OCI-LY7 (cell line): ENCODE results near the gene TIMM22. TPM values are rescaled to one million over a fixed set of nuclear protein-coding genes. Genes with fewer than 3 reads are reported as not detected.

Experiments used
- BruUV-seq: library from RNA; stranded (reverse); fragments of 400-500 nt; replicated peaks from 2 replicates; lab custom pipeline; 2021; lab: Mats Ljungman, UMichigan
- CTCF ChIA-PET: fragments of 300-600 bp; sonication (Branson Sonifier 250); formaldehyde crosslinking; loops from one replicate; lab custom pipeline; 2022; ENCODE audit warnings: antibody characterized with exemption; ENCODE audit not compliant: unreplicated experiment; lab: Charles Lee
- POLR2A ChIA-PET: fragments of 300-600 bp; sonication (Branson Sonifier 250); formaldehyde crosslinking; loops from one replicate; lab custom pipeline; 2022; ENCODE audit warnings: antibody characterized with exemption; lab: Charles Lee
- DNase-seq: peaks from one replicate; pipeline ENCODE4 v3.0.0-alpha.2; 2015; ENCODE audit warnings: low spot score
- H2AFZ ChIP-seq: fragments of 200-600 bp; sonication (generic), shearing (Covaris generic); 2 replicates; pipeline ENCODE4 v1.6.1; 2014; ENCODE audit warnings: mild to moderate bottlenecking, antibody characterized with exemption, low read length, moderate library complexity
- H3K27ac ChIP-seq: fragments of 200-600 bp; sonication (generic); 2 replicates; pipeline ENCODE4 v1.5.1; 2014; ENCODE audit warnings: mixed run types, low read depth, mild to moderate bottlenecking, moderate library complexity, low read length, inconsistent platforms; ENCODE audit not compliant: poor library complexity, severe bottlenecking
- H3K36me3 ChIP-seq: fragments of 200-600 bp; sonication (generic); 2 replicates; pipeline ENCODE4 v1.6.1; 2014; ENCODE audit warnings: mild to moderate bottlenecking, antibody characterized with exemption, low read length, moderate library complexity, mixed read lengths; ENCODE audit not compliant: insufficient read depth
- H3K4me1 ChIP-seq: fragments of 200-600 bp; sonication (generic); 2 replicates; pipeline ENCODE4 v1.5.1; 2014; ENCODE audit warnings: mild to moderate bottlenecking, low read length; ENCODE audit not compliant: insufficient read depth, poor library complexity, severe bottlenecking
- H3K4me2 ChIP-seq: fragments of 200-600 bp; sonication (generic); 2 replicates; pipeline ENCODE4 v1.6.1; 2014; ENCODE audit warnings: mild to moderate bottlenecking, low read length
- H3K4me3 ChIP-seq: fragments of 200-600 bp; sonication (generic); 2 replicates; pipeline ENCODE4 v1.5.1; 2014; ENCODE audit warnings: mild to moderate bottlenecking, low read depth, low read length; ENCODE audit not compliant: poor library complexity, severe bottlenecking
- H3K79me2 ChIP-seq: fragments of 200-600 bp; sonication (generic); 2 replicates; pipeline ENCODE4 v1.6.1; 2016; ENCODE audit warnings: low read depth, mild to moderate bottlenecking, low read length, moderate library complexity, mixed read lengths; ENCODE audit not compliant: insufficient read depth
- H3K9me2 ChIP-seq: fragments of 200-600 bp; sonication (generic); 2 replicates; pipeline ENCODE4 v1.6.1; 2016; ENCODE audit warnings: mild to moderate bottlenecking, low read length, mixed read lengths; ENCODE audit not compliant: insufficient read depth
- H3K9me3 ChIP-seq: fragments of 200-600 bp; sonication (generic); 2 replicates; pipeline ENCODE4 v1.6.1; 2014; ENCODE audit warnings: mild to moderate bottlenecking, mixed run types, low read length, mixed read lengths
- H4K20me1 ChIP-seq: fragments of 200-600 bp; sonication (generic); 2 replicates; pipeline ENCODE4 v1.6.1; 2014; ENCODE audit warnings: mild to moderate bottlenecking, antibody characterized with exemption, low read length, moderate library complexity, mixed read lengths; ENCODE audit not compliant: insufficient read depth
- EZH2phosphoT487 ChIP-seq: fragments of 200-600 bp; sonication (generic); IDR thresholded peaks from 2 replicates; pipeline ENCODE4 v1.6.1; 2018; ENCODE audit warnings: low read depth, borderline replicate concordance, mild to moderate bottlenecking, mixed run types, antibody characterized with exemption, low read length, moderate library complexity, mixed read lengths
- intact Hi-C: fragments of 100-400 bp; cut with micrococcal nuclease; formaldehyde crosslinking; loops from one replicate; pipeline ENCODE4 v1.10.0; 2022; ENCODE audit not compliant: unreplicated experiment
- total RNA-seq, 2 experiments: library from RNA; depleted of rRNA in 1 of 2; stranded (reverse); fragments of >200 nt in 1 of 2; shearing (Covaris generic) in 1 of 2; gene quantifications; 2 replicates each; pipeline ENCODE4 v1.2.3, GENCODE V29; 2014 to 2022
- TF ChIP-seq, protein P1 (sequence below): fragments of 200-600 bp; sonication (generic); conservative IDR thresholded peaks from 2 replicates; pipeline ENCODE4 v1.5.1; 2014; ENCODE audit warnings: mild to moderate bottlenecking, antibody characterized with exemption, low read length, moderate library complexity, mixed read lengths

Gene TIMM22
- total RNA-seq, 2 experiments from 2014 or later: 13.8 to 15.7 TPM

DNA sequence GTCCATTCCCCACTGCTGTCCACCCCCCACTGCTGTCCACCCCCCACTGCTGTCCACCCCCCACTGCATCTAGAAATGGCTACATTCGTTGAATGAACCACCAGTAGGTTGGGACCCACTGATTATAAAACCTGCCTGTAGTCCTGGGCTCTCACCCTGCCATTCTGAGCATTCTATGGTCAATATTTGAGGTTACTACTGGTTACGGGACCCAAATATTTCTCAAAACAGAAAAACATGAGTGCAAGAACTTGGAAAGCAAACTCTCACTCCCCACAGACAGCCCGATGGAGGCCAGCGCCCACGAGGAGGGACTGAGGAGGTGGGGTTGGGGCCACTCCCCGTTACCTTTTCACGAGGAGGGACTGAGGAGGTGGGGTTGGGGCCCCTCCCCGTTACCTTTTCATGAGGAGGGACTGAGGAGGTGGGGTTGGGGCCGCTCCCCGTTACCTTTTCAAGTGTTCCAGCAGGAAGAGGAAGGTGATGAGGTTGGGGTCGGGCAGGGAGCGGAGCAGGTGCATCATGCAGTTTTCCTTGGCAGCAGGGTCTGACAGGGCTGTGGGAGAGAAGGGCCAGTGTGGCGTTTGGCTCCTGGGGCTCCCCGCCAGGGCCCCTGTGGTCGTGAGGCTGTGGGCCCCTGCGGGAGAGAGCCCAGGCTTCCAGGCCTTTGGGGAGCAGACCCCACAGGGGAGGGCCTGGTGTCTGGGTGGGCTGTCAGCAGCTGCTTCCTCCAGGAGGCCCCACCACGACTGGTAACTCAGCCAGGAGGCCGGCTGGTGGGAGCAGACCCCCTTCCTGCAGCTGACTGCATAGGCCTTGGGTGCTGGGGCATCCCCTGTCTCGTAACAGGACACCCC, 12.5 kb downstream of the TIMM22 start:
- H3K9me2 ChIP-seq: no peaks in the 10 kb centered on the region
- no peak overlapping the region for H3K4me3 ChIP-seq
- no peak overlapping the region for H2AFZ ChIP-seq
- ChIA-PET POLR2A (no interaction called here), CTCF (no interaction called here)
- H3K27ac ChIP-seq: no peak overlapping the region
- H3K36me3 ChIP-seq: peaks cover 75% of the 10 kb centered on the region
- no peaks in the 10 kb centered on the region for H3K79me2 ChIP-seq
- BruUV-seq: no TSS peak
- H3K4me1 ChIP-seq: no peaks in the 10 kb centered on the region
- no peak for DNase-seq
- H3K4me2 ChIP-seq: no peak overlapping the region
- intact Hi-C loops: no loop called here
- no peaks in the 10 kb centered on the region for H4K20me1 ChIP-seq
- TF ChIP-seq, protein P1, sequence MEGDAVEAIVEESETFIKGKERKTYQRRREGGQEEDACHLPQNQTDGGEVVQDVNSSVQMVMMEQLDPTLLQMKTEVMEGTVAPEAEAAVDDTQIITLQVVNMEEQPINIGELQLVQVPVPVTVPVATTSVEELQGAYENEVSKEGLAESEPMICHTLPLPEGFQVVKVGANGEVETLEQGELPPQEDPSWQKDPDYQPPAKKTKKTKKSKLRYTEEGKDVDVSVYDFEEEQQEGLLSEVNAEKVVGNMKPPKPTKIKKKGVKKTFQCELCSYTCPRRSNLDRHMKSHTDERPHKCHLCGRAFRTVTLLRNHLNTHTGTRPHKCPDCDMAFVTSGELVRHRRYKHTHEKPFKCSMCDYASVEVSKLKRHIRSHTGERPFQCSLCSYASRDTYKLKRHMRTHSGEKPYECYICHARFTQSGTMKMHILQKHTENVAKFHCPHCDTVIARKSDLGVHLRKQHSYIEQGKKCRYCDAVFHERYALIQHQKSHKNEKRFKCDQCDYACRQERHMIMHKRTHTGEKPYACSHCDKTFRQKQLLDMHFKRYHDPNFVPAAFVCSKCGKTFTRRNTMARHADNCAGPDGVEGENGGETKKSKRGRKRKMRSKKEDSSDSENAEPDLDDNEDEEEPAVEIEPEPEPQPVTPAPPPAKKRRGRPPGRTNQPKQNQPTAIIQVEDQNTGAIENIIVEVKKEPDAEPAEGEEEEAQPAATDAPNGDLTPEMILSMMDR: no peak
- TF ChIP-seq EZH2phosphoT487: no peak
- H3K9me3 ChIP-seq: no peaks in the 10 kb centered on the region

DNA sequence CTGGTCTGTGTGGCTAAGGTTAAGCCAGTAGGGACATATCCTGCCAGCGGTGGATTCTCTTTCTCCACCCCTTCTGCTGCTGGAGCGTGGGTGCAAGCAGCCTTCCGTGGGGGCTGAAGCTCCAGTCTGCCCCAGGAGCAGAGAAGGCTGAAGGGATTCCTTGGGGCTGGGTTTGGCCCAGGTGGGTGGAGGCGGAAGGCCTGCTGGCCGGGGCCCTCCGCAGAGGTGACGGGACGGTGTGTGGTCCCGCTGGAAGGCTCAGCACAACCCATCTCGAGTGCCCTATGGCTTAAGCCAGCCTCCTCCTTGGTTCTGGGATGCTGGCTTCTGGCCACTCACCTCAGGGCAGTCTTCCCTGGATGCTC, 13.1 kb downstream of the TIMM22 start:
- Histone ChIP-seq H3K9me2 (no peaks in the 10 kb centered on the region), H3K4me1 (no peaks in the 10 kb centered on the region), H3K36me3 (peaks cover 69% of the 10 kb centered on the region), H3K4me2 (no peak overlapping the region), H3K9me3 (no peaks in the 10 kb centered on the region), H4K20me1 (no peaks in the 10 kb centered on the region), H3K4me3 (no peak overlapping the region), H3K79me2 (no peaks in the 10 kb centered on the region), H3K27ac (no peak overlapping the region), H2AFZ (no peak overlapping the region)
- no peak for DNase-seq
- TF ChIP-seq, protein P1: no peak
- no peak for TF ChIP-seq EZH2phosphoT487
- ChIA-PET CTCF (no interaction called here), POLR2A (no interaction called here)
- BruUV-seq: no TSS peak
- intact Hi-C loops: no loop called here

DNA sequence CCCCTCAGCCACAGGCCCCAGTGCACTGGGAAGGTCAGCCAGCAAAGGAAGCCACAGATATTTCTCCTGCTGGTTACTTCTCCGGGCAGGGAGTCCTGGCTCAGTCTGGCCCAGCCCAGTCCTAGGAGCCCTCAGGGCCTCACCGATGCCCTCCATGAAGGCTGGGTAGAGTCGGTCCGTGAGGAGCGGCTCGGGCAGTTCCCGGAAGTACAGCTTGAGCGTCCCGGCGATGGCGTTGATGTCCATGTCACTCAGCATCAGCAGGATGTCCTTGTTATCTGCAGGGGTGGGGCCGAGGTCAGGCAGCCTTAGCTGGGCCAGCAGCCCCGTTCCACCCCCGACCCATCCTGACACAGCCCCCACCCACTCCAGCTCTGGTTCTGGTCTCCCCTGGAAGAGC, 13.7 kb downstream of the TIMM22 start:
- POLR2A ChIA-PET: no interaction called here
- CTCF ChIA-PET: no interaction called here

More for the DNA sequence above, 13.7 kb downstream of the TIMM22 start:
- no peak overlapping the region for H3K4me2 ChIP-seq
- no peaks in the 10 kb centered on the region for H3K79me2 ChIP-seq
- no peak overlapping the region for H2AFZ ChIP-seq
- no peaks in the 10 kb centered on the region for H4K20me1 ChIP-seq
- H3K27ac ChIP-seq: no peak overlapping the region
- no peaks in the 10 kb centered on the region for H3K9me3 ChIP-seq
- H3K9me2 ChIP-seq: no peaks in the 10 kb centered on the region
- H3K4me1 ChIP-seq: no peaks in the 10 kb centered on the region
- intact Hi-C loops: no loop called here
- TF ChIP-seq, protein P1: no peak
- TF ChIP-seq EZH2phosphoT487: no peak
- no peak overlapping the region for H3K4me3 ChIP-seq
- H3K36me3 ChIP-seq: peaks cover 63% of the 10 kb centered on the region
- DNase-seq: no peak
- BruUV-seq: no TSS peak
